OCI-LY7 (cell line): ENCODE measurements around the gene SLC10A3. TPM values are rescaled to one million over a fixed set of nuclear protein-coding genes. Genes with fewer than 3 reads are reported as not detected.

Source experiments
- BruUV-seq: library from RNA; stranded (reverse); fragments of 400-500 nt; replicated peaks from 2 replicates; lab custom pipeline; 2021; lab: Mats Ljungman, UMichigan
- CTCF ChIA-PET: fragments of 300-600 bp; sonication (Branson Sonifier 250); formaldehyde crosslinking; loops from one replicate; lab custom pipeline; 2022; ENCODE audit warnings: antibody characterized with exemption; ENCODE audit not compliant: unreplicated experiment; lab: Charles Lee
- POLR2A ChIA-PET: fragments of 300-600 bp; sonication (Branson Sonifier 250); formaldehyde crosslinking; loops from one replicate; lab custom pipeline; 2022; ENCODE audit warnings: antibody characterized with exemption; lab: Charles Lee
- DNase-seq: peaks from one replicate; pipeline ENCODE4 v3.0.0-alpha.2; 2015; ENCODE audit warnings: low spot score
- H2AFZ ChIP-seq: fragments of 200-600 bp; sonication (generic), shearing (Covaris generic); 2 replicates; pipeline ENCODE4 v1.6.1; 2014; ENCODE audit warnings: mild to moderate bottlenecking, antibody characterized with exemption, low read length, moderate library complexity
- H3K27ac ChIP-seq: fragments of 200-600 bp; sonication (generic); 2 replicates; pipeline ENCODE4 v1.5.1; 2014; ENCODE audit warnings: mixed run types, low read depth, mild to moderate bottlenecking, moderate library complexity, low read length, inconsistent platforms; ENCODE audit not compliant: poor library complexity, severe bottlenecking
- H3K36me3 ChIP-seq: fragments of 200-600 bp; sonication (generic); 2 replicates; pipeline ENCODE4 v1.6.1; 2014; ENCODE audit warnings: mild to moderate bottlenecking, antibody characterized with exemption, low read length, moderate library complexity, mixed read lengths; ENCODE audit not compliant: insufficient read depth
- H3K4me1 ChIP-seq: fragments of 200-600 bp; sonication (generic); 2 replicates; pipeline ENCODE4 v1.5.1; 2014; ENCODE audit warnings: mild to moderate bottlenecking, low read length; ENCODE audit not compliant: insufficient read depth, poor library complexity, severe bottlenecking
- H3K4me2 ChIP-seq: fragments of 200-600 bp; sonication (generic); 2 replicates; pipeline ENCODE4 v1.6.1; 2014; ENCODE audit warnings: mild to moderate bottlenecking, low read length
- H3K4me3 ChIP-seq: fragments of 200-600 bp; sonication (generic); 2 replicates; pipeline ENCODE4 v1.5.1; 2014; ENCODE audit warnings: mild to moderate bottlenecking, low read depth, low read length; ENCODE audit not compliant: poor library complexity, severe bottlenecking
- H3K79me2 ChIP-seq: fragments of 200-600 bp; sonication (generic); 2 replicates; pipeline ENCODE4 v1.6.1; 2016; ENCODE audit warnings: low read depth, mild to moderate bottlenecking, low read length, moderate library complexity, mixed read lengths; ENCODE audit not compliant: insufficient read depth
- H3K9me2 ChIP-seq: fragments of 200-600 bp; sonication (generic); 2 replicates; pipeline ENCODE4 v1.6.1; 2016; ENCODE audit warnings: mild to moderate bottlenecking, low read length, mixed read lengths; ENCODE audit not compliant: insufficient read depth
- H3K9me3 ChIP-seq: fragments of 200-600 bp; sonication (generic); 2 replicates; pipeline ENCODE4 v1.6.1; 2014; ENCODE audit warnings: mild to moderate bottlenecking, mixed run types, low read length, mixed read lengths
- H4K20me1 ChIP-seq: fragments of 200-600 bp; sonication (generic); 2 replicates; pipeline ENCODE4 v1.6.1; 2014; ENCODE audit warnings: mild to moderate bottlenecking, antibody characterized with exemption, low read length, moderate library complexity, mixed read lengths; ENCODE audit not compliant: insufficient read depth
- EZH2phosphoT487 ChIP-seq: fragments of 200-600 bp; sonication (generic); IDR thresholded peaks from 2 replicates; pipeline ENCODE4 v1.6.1; 2018; ENCODE audit warnings: low read depth, borderline replicate concordance, mild to moderate bottlenecking, mixed run types, antibody characterized with exemption, low read length, moderate library complexity, mixed read lengths
- intact Hi-C: fragments of 100-400 bp; cut with micrococcal nuclease; formaldehyde crosslinking; loops from one replicate; pipeline ENCODE4 v1.10.0; 2022; ENCODE audit not compliant: unreplicated experiment
- total RNA-seq, 2 experiments: library from RNA; depleted of rRNA in 1 of 2; stranded (reverse); fragments of >200 nt in 1 of 2; shearing (Covaris generic) in 1 of 2; gene quantifications; 2 replicates each; pipeline ENCODE4 v1.2.3, GENCODE V29; 2014 to 2022
- TF ChIP-seq, protein P1 (sequence below): fragments of 200-600 bp; sonication (generic); conservative IDR thresholded peaks from 2 replicates; pipeline ENCODE4 v1.5.1; 2014; ENCODE audit warnings: mild to moderate bottlenecking, antibody characterized with exemption, low read length, moderate library complexity, mixed read lengths

SLC10A3 gene
- total RNA-seq, 2 experiments from 2014 or later = 14.1 to 15.6 TPM

DNA sequence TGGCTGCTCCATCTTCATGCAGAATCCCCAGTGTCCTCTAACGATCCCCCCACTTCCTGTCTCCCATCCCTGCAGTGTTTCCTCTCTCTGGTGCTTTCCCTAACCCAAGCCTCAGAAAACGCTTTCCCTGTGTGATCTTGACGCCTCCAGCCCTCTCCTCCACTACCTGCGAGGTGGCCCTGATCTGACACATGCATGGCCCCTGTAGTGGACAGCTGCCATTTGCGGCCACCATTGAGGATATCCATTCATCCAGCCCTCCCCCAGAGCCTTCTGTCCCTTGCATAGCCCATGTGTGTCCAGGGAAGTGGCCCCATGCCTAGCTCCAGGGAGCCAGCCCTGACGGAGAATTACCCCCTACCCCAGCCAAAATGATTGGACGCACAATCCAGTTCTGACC, 7.1 kb downstream of the SLC10A3 start:
- H4K20me1 ChIP-seq = no peaks in the 10 kb centered on the region
- peaks cover 27% of the 10 kb centered on the region for H3K36me3 ChIP-seq
- no TSS peak for BruUV-seq
- peaks cover 16% of the 10 kb centered on the region for H3K79me2 ChIP-seq
- H3K4me1 ChIP-seq = peaks cover 66% of the 10 kb centered on the region
- no peak overlapping the region for H3K4me3 ChIP-seq
- no peak overlapping the region for H3K4me2 ChIP-seq
- no peaks in the 10 kb centered on the region for H3K9me2 ChIP-seq
- H3K9me3 ChIP-seq = no peaks in the 10 kb centered on the region
- H2AFZ ChIP-seq = no peak overlapping the region
- intact Hi-C loops = loop anchor here (5.0 kb wide), 1 partner anchor 71 kb away; the partner anchor contains the start of gene TAFAZZIN
- no peak overlapping the region for H3K27ac ChIP-seq
- DNase-seq = no peak
- ChIA-PET CTCF (no interaction called here), POLR2A (interaction anchor here (0.5 kb wide), 1 partner anchor 15 kb away, joined by 4 read pairs; no protein-coding TSS in a partner anchor)
- no peak for TF ChIP-seq EZH2phosphoT487
- TF ChIP-seq, protein P1, sequence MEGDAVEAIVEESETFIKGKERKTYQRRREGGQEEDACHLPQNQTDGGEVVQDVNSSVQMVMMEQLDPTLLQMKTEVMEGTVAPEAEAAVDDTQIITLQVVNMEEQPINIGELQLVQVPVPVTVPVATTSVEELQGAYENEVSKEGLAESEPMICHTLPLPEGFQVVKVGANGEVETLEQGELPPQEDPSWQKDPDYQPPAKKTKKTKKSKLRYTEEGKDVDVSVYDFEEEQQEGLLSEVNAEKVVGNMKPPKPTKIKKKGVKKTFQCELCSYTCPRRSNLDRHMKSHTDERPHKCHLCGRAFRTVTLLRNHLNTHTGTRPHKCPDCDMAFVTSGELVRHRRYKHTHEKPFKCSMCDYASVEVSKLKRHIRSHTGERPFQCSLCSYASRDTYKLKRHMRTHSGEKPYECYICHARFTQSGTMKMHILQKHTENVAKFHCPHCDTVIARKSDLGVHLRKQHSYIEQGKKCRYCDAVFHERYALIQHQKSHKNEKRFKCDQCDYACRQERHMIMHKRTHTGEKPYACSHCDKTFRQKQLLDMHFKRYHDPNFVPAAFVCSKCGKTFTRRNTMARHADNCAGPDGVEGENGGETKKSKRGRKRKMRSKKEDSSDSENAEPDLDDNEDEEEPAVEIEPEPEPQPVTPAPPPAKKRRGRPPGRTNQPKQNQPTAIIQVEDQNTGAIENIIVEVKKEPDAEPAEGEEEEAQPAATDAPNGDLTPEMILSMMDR = no peak

DNA sequence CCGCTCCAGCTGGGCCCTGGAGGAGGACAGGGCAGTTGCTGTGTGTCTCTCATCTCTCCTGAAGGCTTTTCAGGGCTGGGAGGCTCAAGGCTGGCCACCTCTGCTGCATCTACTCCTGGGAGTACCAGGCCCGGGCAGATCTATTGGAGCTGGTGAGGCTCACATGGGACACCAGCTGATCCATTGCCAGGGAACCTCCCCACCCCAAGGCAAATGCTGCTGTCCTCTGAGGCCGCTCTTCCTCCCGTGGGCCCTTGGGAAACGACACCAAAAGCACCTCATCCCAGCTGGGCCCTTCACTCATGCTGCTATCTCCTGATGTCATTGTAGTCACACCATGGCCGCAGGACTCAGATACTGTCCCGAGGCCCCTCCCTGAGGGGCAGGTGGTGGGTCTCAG, 7.6 kb downstream of the SLC10A3 start:
- peak overlapping the region; percentile 53 for H3K4me2 ChIP-seq

More for the DNA sequence above, 7.6 kb downstream of the SLC10A3 start:
- no peaks in the 10 kb centered on the region for H3K9me2 ChIP-seq
- no peak for DNase-seq
- H2AFZ ChIP-seq = no peak overlapping the region
- peaks cover 16% of the 10 kb centered on the region for H3K79me2 ChIP-seq
- no peak overlapping the region for H3K4me3 ChIP-seq
- TF ChIP-seq, protein P1 = no peak
- no peak for TF ChIP-seq EZH2phosphoT487
- BruUV-seq = no TSS peak
- POLR2A ChIA-PET = interaction anchor here (3.2 kb wide), 1 partner anchor 7 kb away, joined by 26 read pairs; the partner anchor contains the start of gene SLC10A3
- H3K9me3 ChIP-seq = no peaks in the 10 kb centered on the region
- peaks cover 71% of the 10 kb centered on the region for H3K4me1 ChIP-seq
- CTCF ChIA-PET = no interaction called here
- peaks cover 27% of the 10 kb centered on the region for H3K36me3 ChIP-seq
- intact Hi-C loops = loop anchor here (5.0 kb wide), 1 partner anchor 70 kb away; the partner anchor contains the start of gene TAFAZZIN
- H4K20me1 ChIP-seq = no peaks in the 10 kb centered on the region
- peak overlapping the region; percentile 58 for H3K27ac ChIP-seq
